ENCODE data around the gene GADD45G. TPM values are rescaled to one million over a fixed set of nuclear protein-coding genes. Genes with fewer than 3 reads are reported as not detected.

The GADD45G gene
- polyA plus RNA-seq, 1 experiment: 0.07 TPM

- no peak for DNase-seq (ENCODE audit: low read depth, low spot score)
- ChIA-PET POLR2A (no interaction called here), CTCF (interaction anchor here (0.6 to 4.2 kb wide), 10 partner anchors 8 to 548 kb away, joined by 3 to 41 read pairs (median 4); no protein-coding TSS in a partner anchor)
- H3K4me3 ChIP-seq (ENCODE audit: low read depth, low read length): no peak overlapping the region
- H3K27me3 ChIP-seq (ENCODE audit: control insufficient read depth, insufficient read depth, low read length): peaks cover 17% of the 10 kb centered on the region
- no peaks in the 10 kb centered on the region for H3K9me3 ChIP-seq (ENCODE audit: control insufficient read depth, insufficient read depth, low read length)
- peak; percentile 33; the same call in 1 of the 2 replicates for TF ChIP-seq CTCF (IDR thresholded peaks at IDR 0.05; ENCODE audit: low read depth, low read length)
- no peak overlapping the region for H3K27ac ChIP-seq (ENCODE audit: low read depth, low read length)
Observed at GRCh38 chr9:89592963-89593726, 11.7 kb upstream of the GADD45G start.

GRCh38 chr9:89593727-89594427 is 10.9 kb upstream of the GADD45G start:
- no peak for DNase-seq (ENCODE audit: low read depth, low spot score)
- CTCF ChIA-PET: interaction anchor here (0.6 to 4.2 kb wide), 11 partner anchors 8 to 548 kb away, joined by 3 to 41 read pairs (median 4); no protein-coding TSS in a partner anchor
- no peak overlapping the region for H3K27ac ChIP-seq (ENCODE audit: low read depth, low read length)
- H3K27me3 ChIP-seq (ENCODE audit: control insufficient read depth, insufficient read depth, low read length): peaks cover 17% of the 10 kb centered on the region
- peak; percentile 56 for TF ChIP-seq CTCF (IDR thresholded peaks at IDR 0.05; ENCODE audit: low read depth, low read length)
- no peaks in the 10 kb centered on the region for H3K9me3 ChIP-seq (ENCODE audit: control insufficient read depth, insufficient read depth, low read length)
- POLR2A ChIA-PET: no interaction called here
- no peak overlapping the region for H3K4me3 ChIP-seq (ENCODE audit: low read depth, low read length)

- no peak overlapping the region for H3K4me3 ChIP-seq (ENCODE audit: low read depth, low read length)
- peaks cover 22% of the 10 kb centered on the region for H3K27me3 ChIP-seq (ENCODE audit: control insufficient read depth, insufficient read depth, low read length)
- no peak overlapping the region for H3K27ac ChIP-seq (ENCODE audit: low read depth, low read length)
- DNase-seq (ENCODE audit: low read depth, low spot score): no peak
- no peak for TF ChIP-seq CTCF (IDR thresholded peaks at IDR 0.05; ENCODE audit: low read depth, low read length)
- POLR2A ChIA-PET: no interaction called here
- CTCF ChIA-PET: interaction anchor here (4.2 kb wide), 1 partner anchor 19 kb away, joined by 41 read pairs; no protein-coding TSS in a partner anchor
- no peaks in the 10 kb centered on the region for H3K9me3 ChIP-seq (ENCODE audit: control insufficient read depth, insufficient read depth, low read length)
Observed at GRCh38 chr9:89594811-89595550, 9.8 kb upstream of the GADD45G start.

- TF ChIP-seq CTCF (IDR thresholded peaks at IDR 0.05; ENCODE audit: low read depth, low read length): no peak
- Histone ChIP-seq H3K27me3 (ENCODE audit: control insufficient read depth, insufficient read depth, low read length) (peaks cover 24% of the 10 kb centered on the region), H3K27ac (ENCODE audit: low read depth, low read length) (no peak overlapping the region), H3K4me3 (ENCODE audit: low read depth, low read length) (no peak overlapping the region), H3K9me3 (ENCODE audit: control insufficient read depth, insufficient read depth, low read length) (no peaks in the 10 kb centered on the region)
- ChIA-PET CTCF (interaction anchor here (1.3 to 3.0 kb wide), 2 partner anchors 1274 to 1303 kb away, joined by 3 to 24 read pairs; no protein-coding TSS in a partner anchor), POLR2A (no interaction called here)
- no peak for DNase-seq (ENCODE audit: low read depth, low spot score)
Observed at GRCh38 chr9:89595646-89596045, 9.2 kb upstream of the GADD45G start.
